ENCODE results near the gene SACM1L.

The SACM1L gene

GRCh38 chr3:45739991-45740390 is 50.8 kb downstream of the SACM1L start:
- TF ChIP-seq POLR2AphosphoS5 (IDR thresholded peaks at IDR 0.05; ENCODE audit: low read depth, low read length) (no peak), TAF1 (IDR thresholded peaks at IDR 0.05; ENCODE audit: borderline replicate concordance, insufficient read depth, low read length) (no peak), FOXP2 (optimal IDR thresholded peaks at IDR 0.05; ENCODE audit: borderline replicate concordance, extremely low read depth, extremely low read length, insufficient read depth) (no peak), REST (IDR thresholded peaks at IDR 0.05; ENCODE audit: insufficient read depth in 1 of 2, low read depth in 2 of 2, low read length in 2 of 2) (no peak), SIN3A (IDR thresholded peaks at IDR 0.05; ENCODE audit: borderline replicate concordance, insufficient read depth, low read length) (no peak)

GRCh38 chr3:45741247-45741646 is 52.1 kb downstream of the SACM1L start:
- TF ChIP-seq SIN3A (IDR thresholded peaks at IDR 0.05; ENCODE audit: borderline replicate concordance, insufficient read depth, low read length) (no peak), REST (IDR thresholded peaks at IDR 0.05; ENCODE audit: insufficient read depth in 1 of 2, low read depth in 2 of 2, low read length in 2 of 2) (no peak), FOXP2 (optimal IDR thresholded peaks at IDR 0.05; ENCODE audit: borderline replicate concordance, extremely low read depth, extremely low read length, insufficient read depth) (no peak), POLR2AphosphoS5 (IDR thresholded peaks at IDR 0.05; ENCODE audit: low read depth, low read length) (no peak), TAF1 (IDR thresholded peaks at IDR 0.05; ENCODE audit: borderline replicate concordance, insufficient read depth, low read length) (no peak)

GRCh38 chr3:45741742-45742460 is 52.7 kb downstream of the SACM1L start:
- no peak for TF ChIP-seq REST (IDR thresholded peaks at IDR 0.05; ENCODE audit: insufficient read depth in 1 of 2, low read depth in 2 of 2, low read length in 2 of 2)
- no peak for TF ChIP-seq FOXP2 (optimal IDR thresholded peaks at IDR 0.05; ENCODE audit: borderline replicate concordance, extremely low read depth, extremely low read length, insufficient read depth)
- TF ChIP-seq SIN3A (IDR thresholded peaks at IDR 0.05; ENCODE audit: borderline replicate concordance, insufficient read depth, low read length): no peak
- no peak for TF ChIP-seq TAF1 (IDR thresholded peaks at IDR 0.05; ENCODE audit: borderline replicate concordance, insufficient read depth, low read length)
- TF ChIP-seq POLR2AphosphoS5 (IDR thresholded peaks at IDR 0.05; ENCODE audit: low read depth, low read length): no peak

GRCh38 chr3:45742461-45743089 is 53.4 kb downstream of the SACM1L start:
- TF ChIP-seq SIN3A (IDR thresholded peaks at IDR 0.05; ENCODE audit: borderline replicate concordance, insufficient read depth, low read length): no peak
- TF ChIP-seq REST (IDR thresholded peaks at IDR 0.05; ENCODE audit: insufficient read depth in 1 of 2, low read depth in 2 of 2, low read length in 2 of 2): no peak
- TF ChIP-seq FOXP2 (optimal IDR thresholded peaks at IDR 0.05; ENCODE audit: borderline replicate concordance, extremely low read depth, extremely low read length, insufficient read depth): no peak
- TF ChIP-seq POLR2AphosphoS5 (IDR thresholded peaks at IDR 0.05; ENCODE audit: low read depth, low read length): no peak
- no peak for TF ChIP-seq TAF1 (IDR thresholded peaks at IDR 0.05; ENCODE audit: borderline replicate concordance, insufficient read depth, low read length)

Measured in PFSK-1 (cell line).